Calu3 (cell line): ENCODE measurements around the gene PRPF40B. TPM values are rescaled to one million over a fixed set of nuclear protein-coding genes. Genes with fewer than 3 reads are reported as not detected.

Source experiments
- BruUV-seq: library from RNA; stranded (reverse); fragments of 400-500 nt; replicated peaks from 2 replicates; lab custom pipeline; 2021; lab: Mats Ljungman, UMichigan
- CTCF ChIA-PET: fragments of 300-600 bp; sonication (Branson Sonifier 250); formaldehyde crosslinking; loops from one replicate; lab custom pipeline; 2022; ENCODE audit warnings: antibody characterized with exemption; lab: Charles Lee
- DNase-seq: peaks from one replicate; pipeline ENCODE4 v3.0.0; 2022
- H3K27ac Mint-ChIP-seq: one replicate; pipeline ENCODE4 v1.8.0; 2022; ENCODE audit warnings: mixed read lengths; ENCODE audit not compliant: unreplicated experiment
- H3K27me3 Mint-ChIP-seq: one replicate; pipeline ENCODE4 v1.8.0; 2022; ENCODE audit warnings: mixed read lengths; ENCODE audit not compliant: unreplicated experiment
- H3K36me3 Mint-ChIP-seq: one replicate; pipeline ENCODE4 v1.8.0; 2022; ENCODE audit warnings: mild to moderate bottlenecking, moderate library complexity, mixed read lengths; ENCODE audit not compliant: insufficient read depth, unreplicated experiment
- H3K4me1 Mint-ChIP-seq: one replicate; pipeline ENCODE4 v1.8.0; 2022; ENCODE audit warnings: mild to moderate bottlenecking, low read depth, mixed read lengths; ENCODE audit not compliant: unreplicated experiment
- H3K4me3 Mint-ChIP-seq: one replicate; pipeline ENCODE4 v1.8.0; 2022; ENCODE audit warnings: mild to moderate bottlenecking, low read depth, moderate library complexity, mixed read lengths; ENCODE audit not compliant: unreplicated experiment
- H3K9me3 Mint-ChIP-seq: one replicate; pipeline ENCODE4 v1.8.0; 2022; ENCODE audit warnings: low read depth, mixed read lengths; ENCODE audit not compliant: unreplicated experiment
- CTCF ChIP-seq: fragments of 200-600 bp; IDR thresholded peaks from one replicate; pipeline ENCODE4 v1.8.0; 2022; ENCODE audit warnings: antibody characterized with exemption; ENCODE audit not compliant: unreplicated experiment
- intact Hi-C: fragments of 100-400 bp; cut with micrococcal nuclease; formaldehyde crosslinking; loops from one replicate; pipeline ENCODE4 v1.10.0; 2022; ENCODE audit not compliant: unreplicated experiment
- total RNA-seq: library from RNA; stranded (reverse); gene quantifications from 2 replicates; pipeline ENCODE4 v1.2.3, GENCODE V29; 2022

The PRPF40B gene
- total RNA-seq, 1 experiment from 2014 or later = 21.7 TPM

GRCh38 chr12:49626169-49626835 lies 2.9 kb downstream of the PRPF40B start:
- TF ChIP-seq CTCF = no peak
- Mint-ChIP-seq H3K4me1 (peaks cover 17% of the 10 kb centered on the region), H3K9me3 (no peaks in the 10 kb centered on the region), H3K4me3 (no peak overlapping the region), H3K27me3 (no peaks in the 10 kb centered on the region), H3K36me3 (peaks cover 21% of the 10 kb centered on the region), H3K27ac (no peak overlapping the region)
- no peak for DNase-seq
- BruUV-seq = no TSS peak
- intact Hi-C loops = no loop called here
- CTCF ChIA-PET = no interaction called here

- no peaks in the 10 kb centered on the region for H3K27me3 Mint-ChIP-seq
- peaks cover 24% of the 10 kb centered on the region for H3K36me3 Mint-ChIP-seq
Measured at GRCh38 chr12:49626836-49627235, 3.5 kb downstream of the PRPF40B start.

GRCh38 chr12:49627752-49628360 lies 4.5 kb downstream of the PRPF40B start:
- no peak for TF ChIP-seq CTCF
- CTCF ChIA-PET = interaction anchor here (0.6 kb wide), 1 partner anchor 123 kb away, joined by 3 read pairs; no protein-coding TSS in a partner anchor

More at GRCh38 chr12:49626836-49627235, 3.5 kb downstream of the PRPF40B start:
- no peak for TF ChIP-seq CTCF
- no peak overlapping the region for H3K4me3 Mint-ChIP-seq
- H3K27ac Mint-ChIP-seq = no peak overlapping the region
- intact Hi-C loops = no loop called here
- no peak for DNase-seq
- H3K9me3 Mint-ChIP-seq = no peaks in the 10 kb centered on the region
- peaks cover 13% of the 10 kb centered on the region for H3K4me1 Mint-ChIP-seq
- no TSS peak for BruUV-seq
- CTCF ChIA-PET = no interaction called here

GRCh38 chr12:49631336-49631907 lies 8.1 kb downstream of the PRPF40B start:
- Mint-ChIP-seq H3K4me1 (no peaks in the 10 kb centered on the region), H3K9me3 (no peaks in the 10 kb centered on the region), H3K4me3 (no peak overlapping the region), H3K36me3 (peaks cover 5% of the 10 kb centered on the region), H3K27me3 (no peaks in the 10 kb centered on the region), H3K27ac (no peak overlapping the region)
- no peak for TF ChIP-seq CTCF
- no peak for DNase-seq
- intact Hi-C loops = no loop called here
- CTCF ChIA-PET = no interaction called here
- no TSS peak for BruUV-seq

More at GRCh38 chr12:49627752-49628360, 4.5 kb downstream of the PRPF40B start:
- Mint-ChIP-seq H3K9me3 (no peaks in the 10 kb centered on the region), H3K27me3 (no peaks in the 10 kb centered on the region), H3K4me1 (peaks cover 13% of the 10 kb centered on the region), H3K36me3 (peaks cover 18% of the 10 kb centered on the region), H3K27ac (no peak overlapping the region), H3K4me3 (no peak overlapping the region)
- BruUV-seq = no TSS peak
- no peak for DNase-seq
- intact Hi-C loops = no loop called here
